Lower leg skin (tissue), 3 donors: ENCODE measurements around the gene ERC2.

Source experiments
- CTCF ChIP-seq, 3 donors: fragments of 450-650 bp; IDR thresholded peaks; one replicate each; pipeline ENCODE4 v1.5.1; 2016; ENCODE audit warnings: antibody characterized with exemption in 3 of 3, mild to moderate bottlenecking in 3 of 3, moderate library complexity in 2 of 3
- POLR2A ChIP-seq, 2 donors: fragments of 450-650 bp; IDR thresholded peaks; one replicate each; pipeline ENCODE4 v1.6.1; 2016 to 2017; ENCODE audit warnings: antibody characterized with exemption in 2 of 2, mild to moderate bottlenecking in 1 of 2, moderate library complexity in 1 of 2

- TF ChIP-seq CTCF (IDR thresholded peaks at IDR 0.05) (no peak), POLR2A (IDR thresholded peaks at IDR 0.05) (no peak)
These were observed 1008.4 kb downstream of the ERC2 start for GRCh38 chr3:55459838-55460237.
